Effector memory CD4-positive, alpha-beta T cell (primary cell): Measurements from ENCODE around the gene AATK.

Experiments
- DNase-seq, 3 donors: peaks; one replicate each; pipeline ENCODE4 v3.0.0-alpha.2; 2020
- H3K27ac ChIP-seq: 2 replicates; pipeline ENCODE4 v1.7.0; 2013; ENCODE audit warnings: mild to moderate bottlenecking, low read length, moderate library complexity; ENCODE audit not compliant: insufficient read depth, poor library complexity, severe bottlenecking
- H3K27me3 ChIP-seq: replicated peaks from 2 replicates; pipeline ENCODE4 v1.7.0; 2013; ENCODE audit warnings: mild to moderate bottlenecking, low read length; ENCODE audit not compliant: insufficient read depth, control insufficient read depth, poor library complexity, severe bottlenecking
- H3K36me3 ChIP-seq: 2 replicates; pipeline ENCODE4 v1.7.0; 2013; ENCODE audit warnings: mild to moderate bottlenecking, low read length, moderate library complexity; ENCODE audit not compliant: control insufficient read depth, insufficient read depth
- H3K4me1 ChIP-seq: 2 replicates; pipeline ENCODE4 v1.7.0; 2013; ENCODE audit warnings: low read length, mild to moderate bottlenecking; ENCODE audit not compliant: control insufficient read depth, insufficient read depth, poor library complexity, severe bottlenecking
- H3K4me3 ChIP-seq: 2 replicates; pipeline ENCODE4 v1.7.0; 2013; ENCODE audit warnings: low read length, low read depth, mild to moderate bottlenecking; ENCODE audit not compliant: insufficient read depth, poor library complexity, severe bottlenecking
- H3K9me3 ChIP-seq: 2 replicates; pipeline ENCODE4 v1.7.0; 2013; ENCODE audit warnings: mild to moderate bottlenecking, low read length, moderate library complexity; ENCODE audit not compliant: control insufficient read depth

Gene AATK

GRCh38 chr17:81182596-81182995, 16.6 kb upstream of the AATK start:
- no peak overlapping the region for H3K4me3 ChIP-seq
- H3K4me1 ChIP-seq: no peaks in the 10 kb centered on the region
- no peak for DNase-seq
- no peaks in the 10 kb centered on the region for H3K36me3 ChIP-seq
- no peaks in the 10 kb centered on the region for H3K9me3 ChIP-seq
- no peak overlapping the region for H3K27ac ChIP-seq
- H3K27me3 ChIP-seq: no peaks in the 10 kb centered on the region

GRCh38 chr17:81181811-81182185, 15.8 kb upstream of the AATK start:
- H3K4me3 ChIP-seq: no peak overlapping the region
- no peaks in the 10 kb centered on the region for H3K27me3 ChIP-seq
- no peaks in the 10 kb centered on the region for H3K9me3 ChIP-seq
- H3K4me1 ChIP-seq: no peaks in the 10 kb centered on the region
- no peaks in the 10 kb centered on the region for H3K36me3 ChIP-seq
- no peak for DNase-seq
- no peak overlapping the region for H3K27ac ChIP-seq

GRCh38 chr17:81180836-81181810, 15.1 kb upstream of the AATK start:
- Histone ChIP-seq H3K27ac (no peak overlapping the region), H3K36me3 (no peaks in the 10 kb centered on the region), H3K4me1 (no peaks in the 10 kb centered on the region), H3K4me3 (no peak overlapping the region), H3K27me3 (no peaks in the 10 kb centered on the region), H3K9me3 (no peaks in the 10 kb centered on the region)
- no peak for DNase-seq

GRCh38 chr17:81179861-81180260, 13.8 kb upstream of the AATK start:
- Histone ChIP-seq H3K27me3 (no peaks in the 10 kb centered on the region), H3K4me1 (no peaks in the 10 kb centered on the region), H3K36me3 (no peaks in the 10 kb centered on the region), H3K9me3 (no peaks in the 10 kb centered on the region), H3K27ac (no peak overlapping the region), H3K4me3 (no peak overlapping the region)
- no peak for DNase-seq

- DNase-seq: no peak
- H3K9me3 ChIP-seq: no peaks in the 10 kb centered on the region
- H3K4me1 ChIP-seq: no peaks in the 10 kb centered on the region
- no peak overlapping the region for H3K27ac ChIP-seq
- H3K36me3 ChIP-seq: no peaks in the 10 kb centered on the region
- H3K27me3 ChIP-seq: no peaks in the 10 kb centered on the region
- H3K4me3 ChIP-seq: no peak overlapping the region
Measured at GRCh38 chr17:81179220-81179619, 13.2 kb upstream of the AATK start.

GRCh38 chr17:81178136-81179091, 12.4 kb upstream of the AATK start:
- Histone ChIP-seq H3K9me3 (no peaks in the 10 kb centered on the region), H3K27ac (no peak overlapping the region), H3K36me3 (no peaks in the 10 kb centered on the region), H3K4me1 (no peaks in the 10 kb centered on the region), H3K27me3 (no peaks in the 10 kb centered on the region), H3K4me3 (no peak overlapping the region)
- no peak for DNase-seq

- no peak overlapping the region for H3K27ac ChIP-seq
- H3K27me3 ChIP-seq: no peaks in the 10 kb centered on the region
- no peak for DNase-seq
- no peaks in the 10 kb centered on the region for H3K36me3 ChIP-seq
- no peaks in the 10 kb centered on the region for H3K4me1 ChIP-seq
- H3K4me3 ChIP-seq: no peak overlapping the region
- no peaks in the 10 kb centered on the region for H3K9me3 ChIP-seq
Measured at GRCh38 chr17:81176666-81177065, 10.6 kb upstream of the AATK start.

GRCh38 chr17:81173762-81174155, 7.7 kb upstream of the AATK start:
- DNase-seq: no peak
- Histone ChIP-seq H3K27me3 (no peaks in the 10 kb centered on the region), H3K9me3 (no peaks in the 10 kb centered on the region), H3K27ac (no peak overlapping the region), H3K4me3 (no peak overlapping the region), H3K36me3 (no peaks in the 10 kb centered on the region), H3K4me1 (no peaks in the 10 kb centered on the region)

- Histone ChIP-seq H3K4me1 (no peaks in the 10 kb centered on the region), H3K27ac (no peak overlapping the region), H3K36me3 (no peaks in the 10 kb centered on the region), H3K4me3 (no peak overlapping the region), H3K27me3 (no peaks in the 10 kb centered on the region), H3K9me3 (no peaks in the 10 kb centered on the region)
- DNase-seq: no peak
Measured at GRCh38 chr17:81173052-81173761, 7.2 kb upstream of the AATK start.
